Measurements from ENCODE around the gene LILRB1.

LILRB1 gene

GRCh38 chr19:54648129-54648528 is 17.8 kb downstream of the LILRB1 start:
- Histone ChIP-seq H3K27me3 (replicated peaks) (no peaks in the 10 kb centered on the region), H3K27ac (no peak overlapping the region), H3K36me3 (replicated peaks) (no peaks in the 10 kb centered on the region), H3K4me3 (ENCODE audit: low read depth, low read length) (no peak overlapping the region)
- no peak for DNase-seq
- in situ Hi-C loops (cut with HindIII; ENCODE audit: low pct_ligation_motif_present, low sequenced_read_pairs) = no loop called here
- TF ChIP-seq, protein P1, sequence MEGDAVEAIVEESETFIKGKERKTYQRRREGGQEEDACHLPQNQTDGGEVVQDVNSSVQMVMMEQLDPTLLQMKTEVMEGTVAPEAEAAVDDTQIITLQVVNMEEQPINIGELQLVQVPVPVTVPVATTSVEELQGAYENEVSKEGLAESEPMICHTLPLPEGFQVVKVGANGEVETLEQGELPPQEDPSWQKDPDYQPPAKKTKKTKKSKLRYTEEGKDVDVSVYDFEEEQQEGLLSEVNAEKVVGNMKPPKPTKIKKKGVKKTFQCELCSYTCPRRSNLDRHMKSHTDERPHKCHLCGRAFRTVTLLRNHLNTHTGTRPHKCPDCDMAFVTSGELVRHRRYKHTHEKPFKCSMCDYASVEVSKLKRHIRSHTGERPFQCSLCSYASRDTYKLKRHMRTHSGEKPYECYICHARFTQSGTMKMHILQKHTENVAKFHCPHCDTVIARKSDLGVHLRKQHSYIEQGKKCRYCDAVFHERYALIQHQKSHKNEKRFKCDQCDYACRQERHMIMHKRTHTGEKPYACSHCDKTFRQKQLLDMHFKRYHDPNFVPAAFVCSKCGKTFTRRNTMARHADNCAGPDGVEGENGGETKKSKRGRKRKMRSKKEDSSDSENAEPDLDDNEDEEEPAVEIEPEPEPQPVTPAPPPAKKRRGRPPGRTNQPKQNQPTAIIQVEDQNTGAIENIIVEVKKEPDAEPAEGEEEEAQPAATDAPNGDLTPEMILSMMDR (IDR thresholded peaks at IDR 0.05; ENCODE audit: low read depth, low read length, missing control alignments) = no peak

DNA sequence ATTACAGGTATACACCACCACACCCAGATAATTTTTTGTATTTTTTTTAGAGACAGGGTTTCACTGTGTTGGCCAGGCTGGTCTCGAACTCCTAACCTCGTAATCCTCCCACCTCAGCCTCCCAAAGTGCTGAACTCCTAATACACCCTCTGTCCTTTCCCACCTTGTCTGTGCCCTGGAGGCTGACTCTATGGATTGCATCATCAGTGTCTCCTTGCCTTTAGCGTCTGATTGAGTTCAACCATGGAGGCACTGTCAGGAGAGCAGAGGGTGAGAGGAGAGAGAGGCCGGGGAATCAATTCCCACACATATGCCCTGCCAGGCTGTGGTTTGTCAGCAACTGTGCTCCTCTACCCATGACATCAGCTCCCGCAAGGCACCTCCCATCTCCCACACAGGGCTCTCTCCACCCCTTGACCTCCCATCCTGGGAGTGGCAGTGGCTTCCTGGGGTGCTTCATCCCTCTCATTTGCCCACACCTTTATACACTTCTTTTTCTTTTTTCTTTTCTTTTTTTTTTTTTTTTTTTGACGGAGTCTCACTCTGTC is 19.9 kb downstream of the LILRB1 start:
- H3K27me3 ChIP-seq (replicated peaks) = no peaks in the 10 kb centered on the region
- H3K27ac ChIP-seq = no peak overlapping the region
- no peak for DNase-seq
- no peak overlapping the region for H3K4me3 ChIP-seq (ENCODE audit: low read depth, low read length)
- in situ Hi-C loops (cut with HindIII; ENCODE audit: low pct_ligation_motif_present, low sequenced_read_pairs) = no loop called here
- H3K36me3 ChIP-seq (replicated peaks) = no peaks in the 10 kb centered on the region
- TF ChIP-seq, protein P1 (IDR thresholded peaks at IDR 0.05; ENCODE audit: low read depth, low read length, missing control alignments) = no peak

- Histone ChIP-seq H3K27me3 (replicated peaks) (no peaks in the 10 kb centered on the region), H3K4me3 (ENCODE audit: low read depth, low read length) (no peak overlapping the region), H3K27ac (no peak overlapping the region), H3K36me3 (replicated peaks) (no peaks in the 10 kb centered on the region)
- no peak for DNase-seq
- in situ Hi-C loops (cut with HindIII; ENCODE audit: low pct_ligation_motif_present, low sequenced_read_pairs) = no loop called here
- TF ChIP-seq, protein P1 (IDR thresholded peaks at IDR 0.05; ENCODE audit: low read depth, low read length, missing control alignments) = peak; percentile 37
Observed at GRCh38 chr19:54653181-54653809, 23.0 kb downstream of the LILRB1 start.

- Histone ChIP-seq H3K27me3 (replicated peaks) (no peaks in the 10 kb centered on the region), H3K27ac (no peak overlapping the region), H3K4me3 (ENCODE audit: low read depth, low read length) (no peak overlapping the region), H3K36me3 (replicated peaks) (no peaks in the 10 kb centered on the region)
- TF ChIP-seq, protein P1 (IDR thresholded peaks at IDR 0.05; ENCODE audit: low read depth, low read length, missing control alignments) = no peak
- in situ Hi-C loops (cut with HindIII; ENCODE audit: low pct_ligation_motif_present, low sequenced_read_pairs) = no loop called here
- DNase-seq = no peak
Observed at GRCh38 chr19:54654447-54655321, 24.4 kb downstream of the LILRB1 start.

- TF ChIP-seq, protein P1 (IDR thresholded peaks at IDR 0.05; ENCODE audit: low read depth, low read length, missing control alignments) = no peak
- Histone ChIP-seq H3K36me3 (replicated peaks) (no peaks in the 10 kb centered on the region), H3K4me3 (ENCODE audit: low read depth, low read length) (no peak overlapping the region), H3K27ac (no peak overlapping the region), H3K27me3 (replicated peaks) (no peaks in the 10 kb centered on the region)
- no peak for DNase-seq
- in situ Hi-C loops (cut with HindIII; ENCODE audit: low pct_ligation_motif_present, low sequenced_read_pairs) = no loop called here
Observed at GRCh38 chr19:54659300-54659699, 29.0 kb downstream of the LILRB1 start.
